CD14-positive monocyte (primary cell): ENCODE data around the gene MLLT10. TPM values are rescaled to one million over a fixed set of nuclear protein-coding genes. Genes with fewer than 3 reads are reported as not detected.

ENCODE experiments used
- DNase-seq, 3 donors: peaks; one replicate each; pipeline ENCODE4 v3.0.0-alpha.2; 2011 to 2022
- H2AFZ ChIP-seq: 2 replicates; pipeline ENCODE4 v1.6.0; 2012; ENCODE audit warnings: mild to moderate bottlenecking, low read depth, low read length, inconsistent platforms; ENCODE audit not compliant: insufficient read depth, poor library complexity, severe bottlenecking
- H3K27ac ChIP-seq, 2 donors: 1 replicate in 1 of 2; 2 replicates in 1 of 2; pipeline ENCODE4 v1.5.1; 2012 to 2013; ENCODE audit warnings: low read length in 2 of 2, control low read depth in 1 of 2, inconsistent platforms in 1 of 2, low read depth in 1 of 2, mild to moderate bottlenecking in 1 of 2
- H3K27me3 ChIP-seq, 2 donors: one replicate each; pipeline versions ENCODE4 v1.6.0 to v1.6.1; 2011 to 2013; ENCODE audit warnings: low read length in 2 of 2; ENCODE audit not compliant: control insufficient read depth in 2 of 2, insufficient read depth in 2 of 2
- H3K36me3 ChIP-seq, 2 donors: replicated peaks in 1 of 2; 1 replicate in 1 of 2; 2 replicates in 1 of 2; pipeline versions ENCODE4 v1.5.1 to v1.6.1; 2012 to 2013; ENCODE audit warnings: low read length in 2 of 2, control low read depth in 1 of 2, inconsistent platforms in 1 of 2, mild to moderate bottlenecking in 1 of 2; ENCODE audit not compliant: insufficient read depth in 2 of 2, control insufficient read depth in 1 of 2
- H3K4me1 ChIP-seq, 2 donors: 1 replicate in 1 of 2; 2 replicates in 1 of 2; pipeline versions ENCODE4 v1.5.1 to v1.6.1; 2012 to 2013; ENCODE audit warnings: low read length in 2 of 2, control low read depth in 1 of 2, inconsistent platforms in 1 of 2, mild to moderate bottlenecking in 1 of 2, moderate library complexity in 1 of 2; ENCODE audit not compliant: insufficient read depth in 2 of 2, control insufficient read depth in 1 of 2
- H3K4me2 ChIP-seq: replicated peaks from 2 replicates; pipeline ENCODE3; 2012; ENCODE audit warnings: low read length, moderate library complexity, mild to moderate bottlenecking; ENCODE audit not compliant: poor library complexity, severe bottlenecking; ENCODE audit errors: extremely low read depth
- H3K4me3 ChIP-seq, 3 experiments: fragments of 200-600 bp in 1 of 3; sonication (generic) in 1 of 3; replicated peaks in 1 of 3; 1 replicate in 2 of 3; 2 replicates in 1 of 3; pipeline ENCODE4 v1.5.1; 2011 to 2013; ENCODE audit warnings: low read length in 3 of 3, mild to moderate bottlenecking in 3 of 3, control low read depth in 2 of 3, low read depth in 2 of 3, inconsistent platforms in 1 of 3, moderate library complexity in 1 of 3
- H3K79me2 ChIP-seq: 2 replicates; pipeline ENCODE4 v1.6.0; 2012; ENCODE audit warnings: mild to moderate bottlenecking, control low read depth, inconsistent platforms, low read length, moderate library complexity; ENCODE audit not compliant: insufficient read depth
- H3K9ac ChIP-seq: 2 replicates; pipeline ENCODE4 v1.6.0; 2017; ENCODE audit warnings: low read length, mild to moderate bottlenecking; ENCODE audit not compliant: insufficient read depth, poor library complexity, severe bottlenecking
- H3K9me3 ChIP-seq, 2 donors: replicated peaks in 1 of 2; 1 replicate in 1 of 2; 2 replicates in 1 of 2; pipeline versions ENCODE4 v1.5.1 to v1.6.1; 2012 to 2013; ENCODE audit warnings: low read length in 2 of 2, control low read depth in 1 of 2; ENCODE audit not compliant: control insufficient read depth in 1 of 2, insufficient read depth in 1 of 2
- H4K20me1 ChIP-seq: 2 replicates; pipeline ENCODE4 v1.6.0; 2012; ENCODE audit warnings: mild to moderate bottlenecking, low read length, control low read depth, moderate library complexity; ENCODE audit not compliant: insufficient read depth
- H3K27ac Mint-ChIP-seq, 7 donors: one replicate each; pipeline ENCODE4 v1.8.0; 2020; ENCODE audit warnings: mild to moderate bottlenecking in 7 of 7, mixed read lengths in 7 of 7, moderate library complexity in 6 of 7, inconsistent platforms in 2 of 7
- H3K27me3 Mint-ChIP-seq, 3 donors: one replicate each; pipeline ENCODE4 v1.8.0; 2021 to 2022; ENCODE audit warnings: low read depth in 3 of 3, mild to moderate bottlenecking in 3 of 3, mixed read lengths in 3 of 3, moderate library complexity in 3 of 3, inconsistent platforms in 1 of 3
- H3K36me3 Mint-ChIP-seq, 2 donors: one replicate each; pipeline ENCODE4 v1.8.0; 2020; ENCODE audit warnings: mixed read lengths in 2 of 2, inconsistent platforms in 1 of 2, mild to moderate bottlenecking in 1 of 2
- H3K4me1 Mint-ChIP-seq: one replicate; pipeline ENCODE4 v1.8.0; 2020; ENCODE audit warnings: mild to moderate bottlenecking, mixed read lengths
- H3K4me3 Mint-ChIP-seq, 2 donors: one replicate each; pipeline ENCODE4 v1.8.0; 2020; ENCODE audit warnings: mild to moderate bottlenecking in 2 of 2, mixed read lengths in 2 of 2, moderate library complexity in 1 of 2
- H3K9me3 Mint-ChIP-seq, 7 donors: one replicate each; pipeline ENCODE4 v1.8.0; 2020 to 2022; ENCODE audit warnings: mixed read lengths in 7 of 7, mild to moderate bottlenecking in 6 of 7, moderate library complexity in 6 of 7, inconsistent platforms in 2 of 7
- CTCF ChIP-seq: fragments of 200-600 bp; IDR thresholded peaks from one replicate; pipeline ENCODE4 v1.8.0; 2022; ENCODE audit warnings: antibody characterized with exemption, mild to moderate bottlenecking
- WGBS: methylation state at CpG from one replicate; pipeline ENCODE4 v1.1.5; 2013; ENCODE audit warnings: missing lambda C conversion rate; ENCODE audit not compliant: insufficient coverage; 5-methylcytosine and 5-hydroxymethylcytosine counted together
- intact Hi-C, 2 donors: fragments of 100-400 bp; cut with micrococcal nuclease; formaldehyde crosslinking; loops; one replicate each; pipeline versions ENCODE4 v1.15.0 to v1.15.1; 2023
- polyA plus RNA-seq, 3 donors: library from polyadenylated mRNA; depleted of rRNA in 1 of 3; unstranded in 2 of 3; stranded (reverse) in 1 of 3; fragments of 300-500 nt in 2 of 3; fragments of >200 nt in 1 of 3; fragmentation: Illumina TruSeq in 2 of 3; gene quantifications; 1 replicate in 2 of 3; 2 replicates in 1 of 3; pipeline ENCODE4 v1.2.3, GENCODE V29; 2012 to 2021

The MLLT10 gene
- polyA plus RNA-seq, 3 donors = 4.9 to 39.1 (median 7.5) TPM

GRCh38 chr10:21733710-21734109, 199.7 kb downstream of the MLLT10 start:
- Mint-ChIP-seq H3K27ac (no peak overlapping the region), H3K36me3 (peaks cover 62 to 73% of the 10 kb centered on the region in 2 donors), H3K4me3 (no peak overlapping the region), H3K9me3 (no peaks in the 10 kb centered on the region), H3K27me3 (no peaks in the 10 kb centered on the region), H3K4me1 (peaks cover 9% of the 10 kb centered on the region)
- Histone ChIP-seq H3K9ac (no peak overlapping the region), H3K4me1 (no peaks in the 10 kb centered on the region), H3K79me2 (no peaks in the 10 kb centered on the region), H3K4me2 (no peak overlapping the region), H3K4me3 (no peak overlapping the region), H2AFZ (no peak overlapping the region), H3K36me3 (peaks cover 63 to 95% of the 10 kb centered on the region in 2 donors), H3K27me3 (no peaks in the 10 kb centered on the region), H3K27ac (peak overlapping the region in 1 of 2 donors; percentile 4), H4K20me1 (peaks cover 3% of the 10 kb centered on the region), H3K9me3 (no peaks in the 10 kb centered on the region)
- intact Hi-C loops = loop anchor here (2.0 to 10.0 kb wide), 2 partner anchors 229 to 239 kb away; no protein-coding TSS in a partner anchor
- no peak for TF ChIP-seq CTCF
- 100% methylated on average over 2 of the region's 6 CpGs for WGBS
- no peak for DNase-seq

- TF ChIP-seq CTCF = no peak
- no peak overlapping the region for H3K4me3 ChIP-seq
- H3K27me3 ChIP-seq = no peaks in the 10 kb centered on the region
- no peak for DNase-seq
- no peaks in the 10 kb centered on the region for H3K9me3 ChIP-seq
- no peaks in the 10 kb centered on the region for H3K4me1 ChIP-seq
- no peaks in the 10 kb centered on the region for H3K79me2 ChIP-seq
- Mint-ChIP-seq H3K9me3 (no peaks in the 10 kb centered on the region), H3K36me3 (peaks cover 71 to 79% of the 10 kb centered on the region in 2 donors), H3K4me1 (peaks cover 9% of the 10 kb centered on the region), H3K27ac (peak overlapping the region in 4 of 7 donors; percentile 1 to 27 (median 12)), H3K4me3 (no peak overlapping the region), H3K27me3 (no peaks in the 10 kb centered on the region)
- H2AFZ ChIP-seq = no peak overlapping the region
- intact Hi-C loops = loop anchor here in 1 of 2 donors (10.0 kb wide), 1 partner anchor 232 kb away; no protein-coding TSS in a partner anchor
- H4K20me1 ChIP-seq = peaks cover 7% of the 10 kb centered on the region
- WGBS = 0% methylated on average over 4 of the region's 4 CpGs
- H3K4me2 ChIP-seq = no peak overlapping the region
- peaks cover 84 to 99% of the 10 kb centered on the region in 2 donors for H3K36me3 ChIP-seq
- H3K9ac ChIP-seq = no peak overlapping the region
- peak overlapping the region in 1 of 2 donors; percentile 24 for H3K27ac ChIP-seq
Measured at GRCh38 chr10:21737106-21737505, 203.1 kb downstream of the MLLT10 start.
